ENCODE measurements around the gene HOXA6. TPM values are rescaled to one million over a fixed set of nuclear protein-coding genes. Genes with fewer than 3 reads are reported as not detected.

Gene HOXA6
- total RNA-seq, 1 donor = 11.2 TPM

DNA sequence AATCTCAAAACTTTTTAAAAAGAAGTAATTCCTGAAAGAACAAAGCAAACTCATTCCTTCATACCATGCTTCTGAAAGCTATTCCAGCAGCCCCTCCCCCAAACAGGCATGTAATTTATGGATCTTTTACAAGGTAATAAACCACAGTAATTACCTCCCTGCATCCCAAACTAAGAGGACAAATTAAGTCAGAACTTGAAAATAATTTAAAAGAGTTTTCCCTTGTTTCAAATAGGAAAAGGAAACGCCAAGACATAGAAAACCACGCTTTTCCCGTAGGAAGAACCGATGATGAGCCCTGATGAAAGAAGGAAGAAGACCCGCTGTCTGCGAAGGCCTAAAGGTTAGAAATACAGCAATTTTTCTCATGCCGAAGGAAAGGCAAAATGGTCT, 25.9 kb downstream of the HOXA6 start:
- no peak for DNase-seq (ENCODE audit: low read depth)
- TF ChIP-seq, protein P1, sequence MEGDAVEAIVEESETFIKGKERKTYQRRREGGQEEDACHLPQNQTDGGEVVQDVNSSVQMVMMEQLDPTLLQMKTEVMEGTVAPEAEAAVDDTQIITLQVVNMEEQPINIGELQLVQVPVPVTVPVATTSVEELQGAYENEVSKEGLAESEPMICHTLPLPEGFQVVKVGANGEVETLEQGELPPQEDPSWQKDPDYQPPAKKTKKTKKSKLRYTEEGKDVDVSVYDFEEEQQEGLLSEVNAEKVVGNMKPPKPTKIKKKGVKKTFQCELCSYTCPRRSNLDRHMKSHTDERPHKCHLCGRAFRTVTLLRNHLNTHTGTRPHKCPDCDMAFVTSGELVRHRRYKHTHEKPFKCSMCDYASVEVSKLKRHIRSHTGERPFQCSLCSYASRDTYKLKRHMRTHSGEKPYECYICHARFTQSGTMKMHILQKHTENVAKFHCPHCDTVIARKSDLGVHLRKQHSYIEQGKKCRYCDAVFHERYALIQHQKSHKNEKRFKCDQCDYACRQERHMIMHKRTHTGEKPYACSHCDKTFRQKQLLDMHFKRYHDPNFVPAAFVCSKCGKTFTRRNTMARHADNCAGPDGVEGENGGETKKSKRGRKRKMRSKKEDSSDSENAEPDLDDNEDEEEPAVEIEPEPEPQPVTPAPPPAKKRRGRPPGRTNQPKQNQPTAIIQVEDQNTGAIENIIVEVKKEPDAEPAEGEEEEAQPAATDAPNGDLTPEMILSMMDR (IDR thresholded peaks at IDR 0.05; ENCODE audit: insufficient read depth, low read depth, low read length) = no peak
- H3K4me3 ChIP-seq (ENCODE audit: low read depth, low read length) = no peak overlapping the region

- TF ChIP-seq, protein P1 (IDR thresholded peaks at IDR 0.05; ENCODE audit: insufficient read depth, low read depth, low read length) = no peak
- H3K4me3 ChIP-seq (ENCODE audit: low read depth, low read length) = no peak overlapping the region
- DNase-seq (ENCODE audit: low read depth) = no peak
These were observed 28.1 kb downstream of the HOXA6 start for GRCh38 chr7:27119412-27119911.

DNA sequence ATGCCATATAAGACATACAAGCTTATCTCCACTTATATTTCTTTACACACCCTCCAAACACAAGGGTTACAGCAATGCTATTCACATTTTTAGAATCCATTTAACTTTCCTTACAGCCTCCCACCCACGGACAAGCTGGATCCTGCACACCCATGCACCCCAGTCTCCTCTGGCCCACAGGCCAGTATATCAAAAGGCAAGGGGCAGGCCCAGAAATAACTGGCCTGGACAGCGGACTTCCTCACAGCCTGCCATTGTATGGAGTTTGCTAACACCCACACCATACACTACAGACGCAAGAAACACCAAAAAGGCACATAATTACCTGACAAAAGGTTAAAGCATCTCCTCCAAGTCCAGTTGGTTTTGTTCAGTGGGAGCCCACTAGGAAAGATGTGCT, 29.0 kb downstream of the HOXA6 start:
- no peak overlapping the region for H3K4me3 ChIP-seq (ENCODE audit: low read depth, low read length)

DNA sequence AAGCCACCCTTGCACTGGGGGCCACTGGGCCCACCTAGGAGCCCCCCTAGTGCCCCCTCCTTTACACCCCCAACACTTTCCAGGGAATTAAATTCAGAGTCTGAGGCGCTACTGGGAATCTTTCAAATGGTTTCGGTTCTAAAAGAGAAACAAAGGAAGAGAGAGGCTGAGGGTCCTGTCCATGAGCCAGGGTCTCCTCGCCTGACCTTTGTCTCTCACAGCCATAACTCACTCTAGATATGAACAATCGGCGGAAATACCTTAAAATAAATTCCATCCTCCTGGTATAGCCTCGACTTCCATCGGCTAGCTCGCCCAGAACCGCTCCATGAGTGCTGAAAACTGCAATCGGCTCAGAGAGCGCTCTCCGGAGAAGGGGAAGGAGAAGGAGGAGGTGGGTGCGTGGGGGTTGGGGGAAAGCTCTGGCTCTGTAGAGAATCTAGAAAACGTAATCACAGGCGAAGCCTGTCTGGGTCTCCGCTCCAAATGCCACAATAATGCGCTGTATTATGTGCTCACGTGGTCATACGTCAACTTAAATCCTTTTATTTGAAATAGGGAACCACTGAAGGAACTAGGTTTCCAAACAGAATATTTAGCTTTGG, 29.6 kb downstream of the HOXA6 start:
- TF ChIP-seq, protein P1 (IDR thresholded peaks at IDR 0.05; ENCODE audit: insufficient read depth, low read depth, low read length) = no peak
- DNase-seq (ENCODE audit: low read depth) = no peak
- no peak overlapping the region for H3K4me3 ChIP-seq (ENCODE audit: low read depth, low read length)

More for the DNA sequence above, 29.0 kb downstream of the HOXA6 start:
- TF ChIP-seq, protein P1 (IDR thresholded peaks at IDR 0.05; ENCODE audit: insufficient read depth, low read depth, low read length) = no peak
- no peak for DNase-seq (ENCODE audit: low read depth)

DNA sequence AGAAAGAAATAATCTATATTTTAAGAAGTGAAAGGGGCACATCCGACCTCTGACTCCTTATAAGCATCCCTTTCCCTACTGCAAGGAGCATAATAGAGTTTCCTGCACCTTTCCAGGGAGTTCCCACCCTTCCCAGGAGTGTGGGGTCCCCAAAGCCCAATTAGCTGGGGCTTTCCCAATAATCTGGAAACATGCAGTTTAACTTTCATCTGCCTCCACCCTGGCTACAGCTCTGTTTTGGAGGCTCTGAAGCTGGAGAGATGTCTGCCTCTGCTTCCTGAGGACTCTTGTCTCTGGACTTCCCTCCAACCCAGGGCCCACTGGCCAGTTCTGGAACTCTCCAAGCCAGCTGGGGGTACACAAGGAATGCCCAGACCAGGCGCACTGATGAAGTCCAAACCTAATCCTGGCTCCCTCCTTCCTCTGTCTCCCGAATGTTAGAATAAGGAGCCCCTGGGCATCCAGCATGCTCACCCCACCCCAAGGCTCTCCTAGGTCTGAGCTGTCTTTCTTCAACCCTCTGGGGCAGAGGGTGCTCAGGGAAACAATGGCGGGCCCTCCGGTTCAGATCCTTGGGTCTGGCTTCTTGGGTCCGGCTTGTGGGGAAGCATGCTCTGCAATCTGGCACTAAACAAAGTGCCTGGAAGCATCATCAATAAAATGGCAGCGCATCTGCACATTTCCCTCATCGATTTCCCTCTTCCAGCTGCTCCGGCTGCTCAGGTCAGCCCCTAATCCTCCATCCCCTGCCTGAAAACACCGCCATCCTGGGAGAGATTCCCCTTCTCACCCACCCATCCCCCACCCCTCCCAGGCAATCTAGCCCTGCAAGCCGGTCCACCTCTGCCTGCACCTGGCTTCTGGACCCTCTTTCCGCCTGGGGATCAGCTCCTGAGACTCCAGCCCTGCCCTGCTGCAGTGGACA, 30.4 kb downstream of the HOXA6 start:
- no peak overlapping the region for H3K4me3 ChIP-seq (ENCODE audit: low read depth, low read length)
- DNase-seq (ENCODE audit: low read depth) = no peak
- TF ChIP-seq, protein P1 (IDR thresholded peaks at IDR 0.05; ENCODE audit: insufficient read depth, low read depth, low read length) = no peak

GRCh38 chr7:27116031-27116961, 31.3 kb downstream of the HOXA6 start:
- peak overlapping the region; percentile 9 for H3K4me3 ChIP-seq (ENCODE audit: low read depth, low read length)
- TF ChIP-seq, protein P1 (IDR thresholded peaks at IDR 0.05; ENCODE audit: insufficient read depth, low read depth, low read length) = no peak

More at GRCh38 chr7:27116031-27116961, 31.3 kb downstream of the HOXA6 start:
- DNase-seq (ENCODE audit: low read depth) = no peak
